SK-N-SH (cell line): Measurements from ENCODE around the gene RPS6KL1. TPM values are rescaled to one million over a fixed set of nuclear protein-coding genes. Genes with fewer than 3 reads are reported as not detected.

ENCODE experiments used
- CTCF ChIA-PET: fragments of 300-600, 350-600 bp; formaldehyde crosslinking; extraction: SDS; loops from one replicate; lab custom pipeline; 2021; lab: Yijun Ruan, JAX
- POLR2A ChIA-PET: fragments of 350-600 bp; sonication (Branson Sonifier 250); formaldehyde crosslinking; extraction: SDS; loops from one replicate; lab custom pipeline; 2020; ENCODE audit warnings: antibody characterized with exemption, inconsistent platforms; lab: Yijun Ruan, JAX
- DNase-seq: peaks from one replicate; pipeline ENCODE4 v3.0.0; 2012
- H2AFZ ChIP-seq: fragments of 200-600 bp; sonication (generic); 2 replicates; pipeline ENCODE4 v1.8.1; 2016; ENCODE audit warnings: antibody characterized with exemption, mild to moderate bottlenecking, low read depth
- H3F3A ChIP-seq: fragments of 200-600 bp; sonication (generic); replicated peaks from 2 replicates; pipeline ENCODE3; 2016; ENCODE audit warnings: antibody characterized with exemption, mild to moderate bottlenecking; ENCODE audit not compliant: insufficient read depth
- H3K27ac ChIP-seq, 2 experiments: fragments of 200-500 bp in 1 of 2; fragments of 200-600 bp in 1 of 2; sonication (Bioruptor generic) in 1 of 2; sonication (generic), shearing (Covaris generic) in 1 of 2; 2 replicates each; pipeline versions ENCODE4 v1.5.1 to v1.6.1; 2014 to 2016; ENCODE audit warnings: low read depth in 2 of 2, inconsistent platforms in 1 of 2, low read length in 1 of 2, mild to moderate bottlenecking in 1 of 2, mixed read lengths in 1 of 2
- H3K27me3 ChIP-seq: fragments of 200-600 bp; sonication (generic), shearing (Covaris generic); 2 replicates; pipeline ENCODE4 v1.6.1; 2016; ENCODE audit warnings: mixed run types; ENCODE audit not compliant: insufficient read depth
- H3K36me3 ChIP-seq, 2 experiments: fragments of 200-500 bp in 1 of 2; fragments of 200-600 bp in 1 of 2; sonication (Bioruptor generic) in 1 of 2; sonication (generic) in 1 of 2; replicated peaks in 1 of 2; 2 replicates each; pipeline versions ENCODE3 to v1.5.1; 2014 to 2016; ENCODE audit warnings: low read length in 1 of 2, mild to moderate bottlenecking in 1 of 2; ENCODE audit not compliant: insufficient read depth in 2 of 2, control insufficient read depth in 1 of 2
- H3K4me1 ChIP-seq, 2 experiments: fragments of 200-500 bp in 1 of 2; fragments of 200-600 bp in 1 of 2; sonication (Bioruptor generic) in 1 of 2; sonication (generic), shearing (Covaris generic) in 1 of 2; 2 replicates each; pipeline versions ENCODE4 v1.5.1 to v1.6.1; 2014 to 2016; ENCODE audit warnings: low read depth in 1 of 2, low read length in 1 of 2, mixed run types in 1 of 2; ENCODE audit not compliant: insufficient read depth in 2 of 2, control insufficient read depth in 1 of 2
- H3K4me2 ChIP-seq: fragments of 200-600 bp; sonication (generic), shearing (Covaris generic); 2 replicates; pipeline ENCODE4 v1.6.1; 2017; ENCODE audit warnings: mixed run types
- H3K4me3 ChIP-seq, 2 experiments: fragments of 200-500 bp in 1 of 2; fragments of 200-600 bp in 1 of 2; sonication (Bioruptor generic) in 1 of 2; sonication (generic), shearing (Covaris generic) in 1 of 2; 2 replicates each; pipeline versions ENCODE4 v1.5.1 to v1.8.1; 2014 to 2016; ENCODE audit warnings: low read depth in 2 of 2, inconsistent platforms in 1 of 2, low read length in 1 of 2, mild to moderate bottlenecking in 1 of 2, mixed read lengths in 1 of 2, moderate library complexity in 1 of 2
- H3K79me2 ChIP-seq: fragments of 200-600 bp; sonication (generic); 2 replicates; pipeline ENCODE4 v1.8.1; 2017; ENCODE audit warnings: mild to moderate bottlenecking; ENCODE audit not compliant: insufficient read depth
- H3K9ac ChIP-seq: fragments of 200-600 bp; sonication (generic); 2 replicates; pipeline ENCODE4 v1.6.1; 2017; ENCODE audit warnings: mixed run types
- H3K9me2 ChIP-seq: fragments of 200-600 bp; sonication (generic); 2 replicates; pipeline ENCODE4 v1.6.1; 2017; ENCODE audit warnings: mixed run types
- H3K9me3 ChIP-seq: fragments of 200-600 bp; sonication (generic); 2 replicates; pipeline ENCODE4 v1.6.1; 2017; ENCODE audit warnings: mixed run types, mild to moderate bottlenecking, moderate library complexity
- H4K20me1 ChIP-seq: fragments of 200-600 bp; sonication (generic); 2 replicates; pipeline ENCODE4 v1.6.1; 2017; ENCODE audit warnings: mild to moderate bottlenecking, mixed run types; ENCODE audit not compliant: insufficient read depth
- CHD2 ChIP-seq: fragments of 150-350 bp; IDR thresholded peaks from 2 replicates; pipeline ENCODE4 v1.6.1; 2018; ENCODE audit warnings: low read length; ENCODE audit not compliant: partially characterized antibody
- EP300 ChIP-seq, 2 experiments: IDR thresholded peaks; 2 replicates each; pipeline versions ENCODE4 v1.4.0 to v1.6.1; 2012; ENCODE audit warnings: borderline replicate concordance in 1 of 2, low read depth in 1 of 2, low read length in 1 of 2
- EZH2phosphoT487 ChIP-seq: fragments of 200-600 bp; sonication (generic); IDR thresholded peaks from 2 replicates; pipeline ENCODE4 v1.6.1; 2017; ENCODE audit warnings: low read depth, mixed run types, mild to moderate bottlenecking, antibody characterized with exemption, moderate library complexity, borderline replicate concordance
- FOSL2 ChIP-seq: IDR thresholded peaks from 2 replicates; pipeline ENCODE4 v1.4.0; 2012; ENCODE audit warnings: low read depth, mild to moderate bottlenecking, moderate library complexity, borderline replicate concordance
- FOXM1 ChIP-seq: IDR thresholded peaks from 2 replicates; pipeline ENCODE4 v1.4.0; 2012; ENCODE audit warnings: low read depth, mild to moderate bottlenecking
- MEF2A ChIP-seq: IDR thresholded peaks from 2 replicates; pipeline ENCODE4 v1.4.0; 2012; ENCODE audit warnings: low read depth, borderline replicate concordance
- MXI1 ChIP-seq: IDR thresholded peaks from 2 replicates; pipeline ENCODE4 v1.6.1; 2012; ENCODE audit warnings: mild to moderate bottlenecking, low read depth, low read length, improper control_type of control experiment
- POLR2AphosphoS5 ChIP-seq: IDR thresholded peaks from 2 replicates; pipeline ENCODE4 v1.6.1; 2012; ENCODE audit warnings: low read depth, low read length
- RAD21 ChIP-seq: IDR thresholded peaks from 2 replicates; pipeline ENCODE4 v1.6.1; 2012; ENCODE audit warnings: mild to moderate bottlenecking, low read length
- RCOR1 ChIP-seq: fragments of 150-350 bp; IDR thresholded peaks from 2 replicates; pipeline ENCODE4 v1.6.1; 2017; ENCODE audit warnings: antibody characterized with exemption, low read length
- REST ChIP-seq: IDR thresholded peaks from 2 replicates; pipeline ENCODE4 v1.6.1; 2012; ENCODE audit warnings: mild to moderate bottlenecking, low read depth, low read length, moderate library complexity
- RXRA ChIP-seq: IDR thresholded peaks from 2 replicates; pipeline ENCODE4 v1.4.0; 2012; ENCODE audit warnings: low read depth, mild to moderate bottlenecking, borderline replicate concordance
- SMC3 ChIP-seq: IDR thresholded peaks from 2 replicates; pipeline ENCODE4 v1.6.1; 2012; ENCODE audit warnings: low read depth, low read length, improper control_type of control experiment
- TCF12 ChIP-seq: IDR thresholded peaks from 2 replicates; pipeline ENCODE4 v1.4.0; 2012
- TEAD4 ChIP-seq: IDR thresholded peaks from 2 replicates; pipeline ENCODE4 v1.4.0; 2012; ENCODE audit warnings: mild to moderate bottlenecking, borderline replicate concordance; ENCODE audit not compliant: insufficient read depth
- YY1 ChIP-seq: IDR thresholded peaks from 2 replicates; pipeline ENCODE4 v1.4.0; 2012; ENCODE audit warnings: low read depth, mild to moderate bottlenecking
- WGBS: methylation state at CpG from one replicate; pipeline ENCODE4 v1.1.6; 2017; ENCODE audit warnings: low lambda C conversion rate; 5-methylcytosine and 5-hydroxymethylcytosine counted together
- polyA plus RNA-seq, 3 experiments: library from polyadenylated mRNA; depleted of rRNA; stranded (reverse); fragments of >200 nt; gene quantifications; 2 replicates each; pipeline ENCODE4 v1.2.3, GENCODE V29; 2012
- TF ChIP-seq, protein P1 (sequence below): fragments of 150-350 bp; IDR thresholded peaks from 2 replicates; pipeline ENCODE4 v1.6.1; 2017; ENCODE audit warnings: antibody characterized with exemption, low read length, low read depth, borderline replicate concordance
- TF ChIP-seq, protein P2 (sequence below): fragments of 150-350 bp; IDR thresholded peaks from 2 replicates; pipeline ENCODE4 v1.6.1; 2016; ENCODE audit warnings: mild to moderate bottlenecking, low read depth, low read length
- TF ChIP-seq, protein P3 (sequence below): IDR thresholded peaks from 2 replicates; pipeline ENCODE4 v1.4.0; 2012; ENCODE audit warnings: low read depth, borderline replicate concordance

Gene RPS6KL1
- polyA plus RNA-seq, 1 of the 3 experiments (the other 2 are of a cell fraction): 2.5 TPM

- TF ChIP-seq REST (no peak), MEF2A (no peak), RCOR1 (no peak)
- TF ChIP-seq, protein P1, sequence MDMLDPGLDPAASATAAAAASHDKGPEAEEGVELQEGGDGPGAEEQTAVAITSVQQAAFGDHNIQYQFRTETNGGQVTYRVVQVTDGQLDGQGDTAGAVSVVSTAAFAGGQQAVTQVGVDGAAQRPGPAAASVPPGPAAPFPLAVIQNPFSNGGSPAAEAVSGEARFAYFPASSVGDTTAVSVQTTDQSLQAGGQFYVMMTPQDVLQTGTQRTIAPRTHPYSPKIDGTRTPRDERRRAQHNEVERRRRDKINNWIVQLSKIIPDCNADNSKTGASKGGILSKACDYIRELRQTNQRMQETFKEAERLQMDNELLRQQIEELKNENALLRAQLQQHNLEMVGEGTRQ: no peak
These were observed 45.8 kb upstream of the RPS6KL1 start (continued) for GRCh38 chr14:74968811-74969210.

DNA sequence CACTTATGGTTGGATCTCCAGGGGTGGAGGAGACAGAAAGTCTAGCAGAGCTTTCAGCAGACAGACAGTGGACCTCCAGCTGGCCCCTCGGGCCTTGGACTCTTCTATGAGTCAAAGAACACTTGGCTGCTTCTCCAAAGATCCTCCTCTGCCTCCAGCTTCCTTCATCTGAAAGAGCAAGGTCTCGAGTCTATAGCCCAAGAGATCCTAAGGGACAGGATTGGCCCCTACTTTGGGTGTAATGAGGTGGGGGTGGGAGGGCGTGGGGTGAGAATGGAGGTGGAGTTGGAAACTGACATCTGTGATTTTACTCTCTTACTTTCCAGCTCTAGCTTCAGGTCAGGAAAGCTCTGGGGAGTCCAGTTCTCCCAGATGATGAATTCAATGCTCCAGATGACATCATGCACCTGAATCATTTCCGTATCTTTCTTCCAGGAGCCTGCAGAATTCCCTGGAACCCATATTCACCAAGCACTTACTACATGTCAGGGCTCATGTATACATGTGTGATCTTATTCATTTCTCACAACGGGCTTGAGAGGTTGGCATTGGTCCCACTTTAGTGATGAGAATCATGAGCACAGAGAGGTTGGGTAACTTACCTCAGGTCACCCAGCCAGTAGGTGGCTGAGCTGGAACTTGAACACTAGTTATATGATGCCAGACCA lies 42.6 kb upstream of the RPS6KL1 start:
- no peaks in the 10 kb centered on the region for H3K36me3 ChIP-seq
- no peaks in the 10 kb centered on the region for H3K9me3 ChIP-seq
- DNase-seq: no peak
- POLR2A ChIA-PET: no interaction called here
- TF ChIP-seq YY1: no peak
- TF ChIP-seq MXI1: no peak
- TF ChIP-seq TCF12: no peak
- TF ChIP-seq TEAD4: no peak
- TF ChIP-seq RCOR1: no peak
- TF ChIP-seq RXRA: no peak
- TF ChIP-seq, protein P2, sequence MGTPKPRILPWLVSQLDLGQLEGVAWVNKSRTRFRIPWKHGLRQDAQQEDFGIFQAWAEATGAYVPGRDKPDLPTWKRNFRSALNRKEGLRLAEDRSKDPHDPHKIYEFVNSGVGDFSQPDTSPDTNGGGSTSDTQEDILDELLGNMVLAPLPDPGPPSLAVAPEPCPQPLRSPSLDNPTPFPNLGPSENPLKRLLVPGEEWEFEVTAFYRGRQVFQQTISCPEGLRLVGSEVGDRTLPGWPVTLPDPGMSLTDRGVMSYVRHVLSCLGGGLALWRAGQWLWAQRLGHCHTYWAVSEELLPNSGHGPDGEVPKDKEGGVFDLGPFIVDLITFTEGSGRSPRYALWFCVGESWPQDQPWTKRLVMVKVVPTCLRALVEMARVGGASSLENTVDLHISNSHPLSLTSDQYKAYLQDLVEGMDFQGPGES: no peak
- TF ChIP-seq MEF2A: no peak
- TF ChIP-seq SMC3: no peak
- TF ChIP-seq POLR2AphosphoS5: no peak
- TF ChIP-seq RAD21: no peak
- no peak for TF ChIP-seq EP300 (IDR thresholded peaks at IDR 0.05; ENCODE audit: borderline replicate concordance in 1 of 2, low read depth in 1 of 2, low read length in 1 of 2)
- no peak; the same call in 1 of the 2 replicates for TF ChIP-seq FOSL2
- TF ChIP-seq, protein P3, sequence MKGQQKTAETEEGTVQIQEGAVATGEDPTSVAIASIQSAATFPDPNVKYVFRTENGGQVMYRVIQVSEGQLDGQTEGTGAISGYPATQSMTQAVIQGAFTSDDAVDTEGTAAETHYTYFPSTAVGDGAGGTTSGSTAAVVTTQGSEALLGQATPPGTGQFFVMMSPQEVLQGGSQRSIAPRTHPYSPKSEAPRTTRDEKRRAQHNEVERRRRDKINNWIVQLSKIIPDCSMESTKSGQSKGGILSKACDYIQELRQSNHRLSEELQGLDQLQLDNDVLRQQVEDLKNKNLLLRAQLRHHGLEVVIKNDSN: no peak
- no peak for TF ChIP-seq EZH2phosphoT487
- no peak for TF ChIP-seq FOXM1
- no peak for TF ChIP-seq CHD2
- TF ChIP-seq, protein P1: no peak
- WGBS: 70% methylated on average over 5 of the region's 5 CpGs
- H3K4me3 ChIP-seq: no peak overlapping the region
- H2AFZ ChIP-seq: no peak overlapping the region
- peaks cover 0 to 16% of the 10 kb centered on the region in 2 experiments; a peak in 1 of 4 replicates for H3K4me1 ChIP-seq
- CTCF ChIA-PET: interaction anchor here (1.0 to 1.8 kb wide), 4 partner anchors 8 to 60 kb away, joined by 3 to 8 read pairs (median 6); no protein-coding TSS in a partner anchor
- peaks cover 10% of the 10 kb centered on the region for H3F3A ChIP-seq
- 0 out of 2 replicates have a peak overlapping the region, but pooled peaks have one; percentile 15 for H3K4me2 ChIP-seq
- no peaks in the 10 kb centered on the region for H3K9me2 ChIP-seq
- peak overlapping the region in 1 of 2 experiments; percentile 53; a peak in 2 of 4 replicates for H3K27ac ChIP-seq
- H3K9ac ChIP-seq: no peak overlapping the region
- no peaks in the 10 kb centered on the region for H3K27me3 ChIP-seq
- no peaks in the 10 kb centered on the region for H3K79me2 ChIP-seq
- H4K20me1 ChIP-seq: no peaks in the 10 kb centered on the region
